Measurements from ENCODE around the gene TUBGCP6.

- TF ChIP-seq TAF1 (IDR thresholded peaks at IDR 0.05; ENCODE audit: low read depth, low read length) (no peak), SPI1 (IDR thresholded peaks at IDR 0.05; ENCODE audit: low read depth, low read length) (no peak)
Measured at GRCh38 chr22:50243685-50244419, 971 bp downstream of the TUBGCP6 start.
